ENCODE results near the gene ERBIN. TPM values are rescaled to one million over a fixed set of nuclear protein-coding genes. Genes with fewer than 3 reads are reported as not detected.

The ERBIN gene
- total RNA-seq, 1 donor from 2014 or later = 78.1 TPM

DNA sequence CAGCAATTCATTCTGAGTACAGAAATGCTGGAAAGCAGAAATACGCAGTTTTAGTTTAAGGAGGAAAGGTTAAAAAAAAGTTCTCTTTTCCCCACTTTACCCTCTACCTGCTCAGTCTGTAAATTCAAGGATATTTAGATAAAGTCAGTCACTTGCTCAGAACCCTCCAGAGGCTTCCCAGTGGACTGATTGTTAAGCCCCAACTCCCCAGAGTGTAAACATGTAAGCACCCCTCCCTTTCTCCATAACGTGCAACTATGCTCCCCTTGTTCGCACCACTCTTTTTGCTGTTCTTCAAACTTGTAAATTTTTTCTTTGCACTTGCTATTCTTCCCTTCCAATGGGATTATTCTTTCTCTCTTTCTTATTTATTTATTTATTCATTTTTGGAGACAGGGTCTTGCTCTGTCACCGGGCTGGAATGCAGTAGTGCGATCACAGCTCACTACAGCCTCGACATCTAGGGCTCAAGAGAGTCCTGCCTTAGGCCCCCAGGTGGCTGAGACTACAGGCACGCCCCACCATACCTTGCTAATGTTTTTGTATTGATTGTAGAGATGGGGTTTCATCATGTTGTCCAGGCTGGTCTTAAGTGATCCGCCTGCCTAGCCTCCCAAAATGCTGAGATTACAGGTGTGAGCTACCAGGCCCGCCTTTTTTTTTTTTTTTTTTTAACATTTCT lies 32.5 kb upstream of the ERBIN start:
- Mint-ChIP-seq H3K4me3 (ENCODE audit: unreplicated experiment) (no peak overlapping the region), H3K36me3 (ENCODE audit: unreplicated experiment) (no peaks in the 10 kb centered on the region), H3K27me3 (ENCODE audit: unreplicated experiment) (peaks cover 2% of the 10 kb centered on the region), H3K4me1 (ENCODE audit: unreplicated experiment) (no peaks in the 10 kb centered on the region), H3K27ac (ENCODE audit: unreplicated experiment) (no peak overlapping the region), H3K9me3 (ENCODE audit: unreplicated experiment) (no peaks in the 10 kb centered on the region)
- no peak for DNase-seq (ENCODE audit: extremely low spot score, unreplicated experiment)
- TF ChIP-seq, protein P1, sequence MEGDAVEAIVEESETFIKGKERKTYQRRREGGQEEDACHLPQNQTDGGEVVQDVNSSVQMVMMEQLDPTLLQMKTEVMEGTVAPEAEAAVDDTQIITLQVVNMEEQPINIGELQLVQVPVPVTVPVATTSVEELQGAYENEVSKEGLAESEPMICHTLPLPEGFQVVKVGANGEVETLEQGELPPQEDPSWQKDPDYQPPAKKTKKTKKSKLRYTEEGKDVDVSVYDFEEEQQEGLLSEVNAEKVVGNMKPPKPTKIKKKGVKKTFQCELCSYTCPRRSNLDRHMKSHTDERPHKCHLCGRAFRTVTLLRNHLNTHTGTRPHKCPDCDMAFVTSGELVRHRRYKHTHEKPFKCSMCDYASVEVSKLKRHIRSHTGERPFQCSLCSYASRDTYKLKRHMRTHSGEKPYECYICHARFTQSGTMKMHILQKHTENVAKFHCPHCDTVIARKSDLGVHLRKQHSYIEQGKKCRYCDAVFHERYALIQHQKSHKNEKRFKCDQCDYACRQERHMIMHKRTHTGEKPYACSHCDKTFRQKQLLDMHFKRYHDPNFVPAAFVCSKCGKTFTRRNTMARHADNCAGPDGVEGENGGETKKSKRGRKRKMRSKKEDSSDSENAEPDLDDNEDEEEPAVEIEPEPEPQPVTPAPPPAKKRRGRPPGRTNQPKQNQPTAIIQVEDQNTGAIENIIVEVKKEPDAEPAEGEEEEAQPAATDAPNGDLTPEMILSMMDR (IDR thresholded peaks at IDR 0.05) = no peak

DNA sequence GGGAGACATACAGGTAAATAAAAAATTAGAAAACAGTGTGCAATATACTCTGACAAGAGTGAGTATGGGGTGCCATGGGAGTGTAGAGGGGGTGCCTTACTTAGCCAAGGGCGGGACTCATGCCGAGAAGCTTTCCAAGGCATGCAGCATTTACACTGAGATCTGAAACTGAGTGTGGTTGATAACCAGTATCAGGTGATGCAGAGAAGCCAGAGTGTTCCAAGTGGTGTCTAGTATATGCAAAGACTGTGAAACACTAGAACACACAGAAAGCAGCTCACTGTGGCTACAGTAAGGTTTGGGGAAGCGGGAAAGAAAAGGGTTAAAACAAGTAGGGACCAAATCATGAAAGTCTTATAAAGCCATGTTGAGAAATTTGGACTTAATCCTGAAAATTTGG lies 30.5 kb upstream of the ERBIN start:
- peaks cover 6% of the 10 kb centered on the region for H3K27me3 Mint-ChIP-seq (ENCODE audit: unreplicated experiment)
- TF ChIP-seq, protein P1 (IDR thresholded peaks at IDR 0.05) = no peak
- no peaks in the 10 kb centered on the region for H3K36me3 Mint-ChIP-seq (ENCODE audit: unreplicated experiment)
- H3K9me3 Mint-ChIP-seq (ENCODE audit: unreplicated experiment) = no peaks in the 10 kb centered on the region
- no peak for DNase-seq (ENCODE audit: extremely low spot score, unreplicated experiment)
- no peak overlapping the region for H3K4me3 Mint-ChIP-seq (ENCODE audit: unreplicated experiment)
- no peak overlapping the region for H3K27ac Mint-ChIP-seq (ENCODE audit: unreplicated experiment)
- H3K4me1 Mint-ChIP-seq (ENCODE audit: unreplicated experiment) = no peaks in the 10 kb centered on the region

DNA sequence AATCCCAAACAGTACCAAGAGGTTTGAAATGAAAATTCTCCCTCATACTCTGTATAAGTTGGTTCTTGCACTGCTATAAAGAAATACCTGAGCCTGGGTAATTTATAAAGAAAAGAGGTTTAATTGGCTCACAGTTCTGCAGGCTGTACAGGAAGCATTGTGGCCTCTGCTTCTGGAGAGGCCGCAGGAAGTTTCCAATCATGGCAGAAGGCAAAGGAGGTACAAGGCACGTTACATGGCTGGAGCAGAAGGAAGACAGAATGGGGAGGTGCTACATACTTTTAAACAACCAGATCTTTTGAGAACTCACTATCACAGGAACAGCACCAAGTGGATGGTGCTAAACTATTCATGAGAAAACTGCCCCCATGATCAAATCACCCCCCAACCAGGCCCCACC lies 25.6 kb upstream of the ERBIN start:
- Mint-ChIP-seq H3K36me3 (ENCODE audit: unreplicated experiment) (no peaks in the 10 kb centered on the region), H3K27me3 (ENCODE audit: unreplicated experiment) (peaks cover 6% of the 10 kb centered on the region), H3K4me1 (ENCODE audit: unreplicated experiment) (no peaks in the 10 kb centered on the region), H3K27ac (ENCODE audit: unreplicated experiment) (no peak overlapping the region), H3K9me3 (ENCODE audit: unreplicated experiment) (no peaks in the 10 kb centered on the region), H3K4me3 (ENCODE audit: unreplicated experiment) (no peak overlapping the region)
- TF ChIP-seq, protein P1 (IDR thresholded peaks at IDR 0.05) = no peak
- no peak for DNase-seq (ENCODE audit: extremely low spot score, unreplicated experiment)

DNA sequence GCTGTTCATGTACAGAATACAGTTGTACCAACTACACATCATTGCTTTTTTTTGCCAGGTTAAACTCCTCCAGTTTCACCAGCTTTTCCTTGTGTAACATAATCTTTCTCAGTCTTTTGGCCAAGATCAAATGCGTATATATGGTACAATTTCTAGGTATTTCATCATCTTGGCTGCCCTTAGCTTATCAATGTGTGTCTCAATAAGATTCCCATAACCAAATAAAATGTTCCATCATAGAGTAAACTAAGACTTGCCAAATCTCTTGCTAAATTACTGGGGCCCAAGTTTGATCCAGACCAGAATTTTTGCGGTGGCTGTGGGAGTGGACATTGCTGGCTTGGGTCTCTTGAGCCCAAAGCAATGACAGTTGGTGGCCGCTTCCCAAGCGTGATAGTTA lies 24.3 kb upstream of the ERBIN start:
- Mint-ChIP-seq H3K27ac (ENCODE audit: unreplicated experiment) (no peak overlapping the region), H3K27me3 (ENCODE audit: unreplicated experiment) (peaks cover 6% of the 10 kb centered on the region), H3K9me3 (ENCODE audit: unreplicated experiment) (no peaks in the 10 kb centered on the region), H3K36me3 (ENCODE audit: unreplicated experiment) (no peaks in the 10 kb centered on the region), H3K4me1 (ENCODE audit: unreplicated experiment) (no peaks in the 10 kb centered on the region), H3K4me3 (ENCODE audit: unreplicated experiment) (no peak overlapping the region)
- TF ChIP-seq, protein P1 (IDR thresholded peaks at IDR 0.05) = no peak
- no peak for DNase-seq (ENCODE audit: extremely low spot score, unreplicated experiment)

DNA sequence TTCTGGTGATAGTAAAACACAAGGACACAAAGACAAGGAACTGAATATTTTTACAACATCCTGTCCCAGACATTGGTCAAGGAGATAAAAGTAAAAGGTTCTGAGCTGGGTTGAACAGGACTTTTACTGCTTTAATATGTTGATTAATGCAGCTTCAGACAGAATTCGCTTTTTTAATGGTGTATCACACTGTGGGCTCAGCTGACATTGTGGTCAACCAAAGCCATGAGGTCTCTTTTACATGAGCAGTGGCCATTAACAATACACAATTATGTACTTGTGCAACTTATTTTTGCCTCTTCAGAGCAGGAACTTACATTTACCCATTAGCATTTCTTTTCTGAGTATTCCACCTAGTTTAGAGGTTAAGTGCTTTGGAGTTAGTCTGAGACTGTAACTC lies 22.8 kb upstream of the ERBIN start:
- TF ChIP-seq, protein P1 (IDR thresholded peaks at IDR 0.05) = no peak
- Mint-ChIP-seq H3K27ac (ENCODE audit: unreplicated experiment) (no peak overlapping the region), H3K4me3 (ENCODE audit: unreplicated experiment) (no peak overlapping the region), H3K9me3 (ENCODE audit: unreplicated experiment) (no peaks in the 10 kb centered on the region), H3K36me3 (ENCODE audit: unreplicated experiment) (no peaks in the 10 kb centered on the region), H3K4me1 (ENCODE audit: unreplicated experiment) (no peaks in the 10 kb centered on the region), H3K27me3 (ENCODE audit: unreplicated experiment) (peaks cover 6% of the 10 kb centered on the region)
- DNase-seq (ENCODE audit: extremely low spot score, unreplicated experiment) = no peak
